GM19438 (cell line): Measurements from ENCODE around the gene GET4.

Experiments used
- ATAC-seq: cut with Tn5 transposase; IDR thresholded peaks from one replicate; pipeline ENCODE4 v1.9.1; 2021; ENCODE audit warnings: low read depth; ENCODE audit not compliant: unreplicated experiment

Gene GET4

GRCh38 chr7:884191-885003 lies 8.0 kb downstream of the GET4 start:
- no peak for ATAC-seq

DNA sequence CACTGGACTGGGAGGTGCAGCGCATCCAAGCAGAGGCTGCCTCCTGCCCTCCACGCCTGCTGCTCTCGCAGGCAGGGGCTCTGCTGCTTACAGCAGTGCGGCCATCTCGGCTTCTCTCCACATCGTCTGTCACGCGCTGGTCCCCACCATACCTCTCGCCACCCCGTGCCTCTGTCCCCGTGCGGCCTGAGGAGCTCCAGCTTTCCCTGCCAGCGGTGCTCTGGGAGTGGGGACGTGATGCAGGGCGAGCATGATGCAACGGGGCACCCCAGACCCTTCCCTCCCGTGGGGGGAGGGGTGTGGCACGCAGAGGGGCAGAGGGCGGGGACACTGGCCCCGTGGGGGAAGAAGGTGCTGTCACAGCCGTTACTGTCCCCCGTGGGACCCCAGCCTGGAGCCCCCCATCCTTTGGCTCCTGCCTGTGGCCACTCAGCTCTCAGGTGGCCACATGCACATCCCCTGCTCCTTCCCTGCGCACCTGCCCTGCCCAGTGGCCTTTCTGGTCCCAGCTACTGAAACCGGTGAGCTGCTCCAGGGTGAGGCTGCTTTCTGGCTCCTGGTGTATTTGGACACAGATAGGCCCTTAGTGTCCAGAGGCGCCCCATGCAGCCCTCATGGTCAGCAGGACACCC lies 9.0 kb downstream of the GET4 start:
- ATAC-seq = no peak

GRCh38 chr7:885893-886625 lies 9.7 kb downstream of the GET4 start:
- no peak for ATAC-seq

- ATAC-seq = no peak
These were observed 10.5 kb downstream of the GET4 start for GRCh38 chr7:886626-887487.

- ATAC-seq = no peak
These were observed 11.1 kb downstream of the GET4 start for GRCh38 chr7:887488-887820.

DNA sequence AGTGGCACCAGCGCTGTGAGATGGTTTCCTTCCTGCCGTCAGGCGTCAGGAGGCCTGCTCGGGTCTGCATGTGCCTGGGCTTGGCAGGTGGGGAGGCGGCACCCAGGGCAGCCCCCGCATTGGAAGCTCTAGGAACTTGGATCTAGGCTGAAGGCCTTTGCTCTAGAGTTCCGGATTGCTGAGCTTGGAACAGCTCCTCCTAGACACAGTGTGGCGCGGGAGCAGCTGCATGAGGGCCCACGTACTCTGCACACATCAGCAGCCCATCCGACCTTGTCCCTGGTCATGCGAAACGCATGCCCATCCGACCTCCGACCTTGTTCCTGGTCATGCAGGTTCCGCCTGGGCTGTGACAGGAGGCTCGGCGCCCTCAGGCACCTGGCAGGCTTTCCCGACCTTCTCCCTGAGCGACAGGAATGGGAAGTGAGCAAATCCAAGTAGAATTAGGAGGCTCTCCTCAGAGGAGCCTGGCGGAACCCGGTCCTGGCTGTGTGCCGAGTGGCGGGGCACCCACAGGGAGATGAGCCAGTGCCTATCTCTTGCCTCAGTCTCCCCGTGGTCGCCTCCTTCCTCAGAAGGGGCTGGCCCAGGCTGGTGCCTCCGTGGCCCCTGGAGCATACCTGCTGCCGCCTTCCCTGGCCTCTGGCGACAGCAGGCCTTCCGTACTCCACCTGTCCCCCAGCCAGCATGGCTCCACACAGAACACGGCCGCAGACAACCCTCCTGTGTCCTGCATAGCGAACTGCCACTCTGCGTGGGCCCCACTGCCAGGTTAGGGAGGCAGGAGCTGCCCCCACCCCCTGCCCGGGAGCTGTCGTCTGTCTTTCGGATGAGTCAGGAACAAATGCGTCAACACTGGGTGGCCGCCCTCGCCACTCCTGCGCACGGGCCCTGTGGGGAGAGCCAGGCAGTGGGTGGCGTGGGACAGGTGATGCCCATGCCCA lies 12.0 kb downstream of the GET4 start:
- ATAC-seq = no peak

DNA sequence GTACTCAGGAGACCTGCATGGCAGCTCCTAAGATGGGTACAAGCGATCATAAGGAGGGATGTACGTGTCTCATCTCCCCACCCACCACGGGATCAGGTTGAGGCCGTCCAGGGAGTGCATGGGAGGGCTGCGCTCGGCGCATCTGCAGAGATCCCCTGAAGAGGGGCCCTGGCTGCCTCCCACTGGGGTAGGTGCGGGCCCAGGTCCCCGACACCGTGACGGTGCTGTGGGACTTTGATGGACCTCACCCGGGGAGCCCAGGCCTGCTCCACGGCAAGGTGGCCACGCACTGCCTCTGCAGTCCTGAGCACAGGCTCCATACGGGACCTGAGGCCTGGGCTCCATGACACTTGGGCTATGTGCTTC lies 12.7 kb downstream of the GET4 start:
- no peak for ATAC-seq

GRCh38 chr7:889391-889790 lies 13.0 kb downstream of the GET4 start:
- no peak for ATAC-seq

DNA sequence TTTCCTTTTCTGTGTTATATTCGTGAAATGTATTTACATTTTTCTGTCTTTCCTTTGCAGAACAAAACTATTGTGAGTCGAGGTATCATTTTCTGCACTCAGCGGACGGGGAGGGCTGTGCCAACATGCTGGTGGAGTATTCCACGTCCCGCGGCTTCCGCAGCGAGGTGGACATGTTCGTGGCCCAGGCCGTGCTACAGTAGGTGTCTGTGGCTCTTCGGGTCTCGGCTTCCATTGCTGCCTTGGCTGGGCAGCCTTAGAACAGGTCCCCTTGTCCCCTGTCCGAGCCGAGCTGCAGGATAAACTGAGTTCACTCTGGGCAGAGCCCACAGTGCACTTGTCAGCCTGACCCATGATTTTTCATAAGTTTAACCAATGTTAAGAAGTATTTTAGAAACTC lies 14.5 kb downstream of the GET4 start:
- ATAC-seq = no peak

- no peak for ATAC-seq
These were observed 14.9 kb downstream of the GET4 start for GRCh38 chr7:891291-891690.

GRCh38 chr7:891805-892204 lies 15.5 kb downstream of the GET4 start:
- no peak for ATAC-seq

GRCh38 chr7:892648-893593 lies 16.6 kb downstream of the GET4 start:
- ATAC-seq = no peak

DNA sequence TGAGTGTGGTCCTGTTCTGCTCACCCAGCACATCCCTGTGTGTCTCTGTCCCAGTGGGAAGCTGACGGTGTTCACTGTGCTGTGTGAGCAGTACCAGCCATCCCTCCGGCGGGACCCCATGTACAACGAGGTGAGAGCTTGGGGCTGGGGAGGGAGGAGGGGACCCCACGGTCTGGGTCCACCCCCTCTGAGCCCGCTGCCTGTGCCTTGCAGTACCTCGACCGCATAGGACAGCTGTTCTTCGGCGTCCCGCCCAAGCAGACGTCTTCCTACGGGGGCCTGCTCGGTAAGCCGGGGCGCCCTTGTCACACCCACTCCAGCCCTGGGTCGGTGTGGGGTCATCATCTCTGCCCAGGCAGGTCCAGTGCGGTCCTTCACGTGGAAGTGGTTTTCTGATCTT lies 17.3 kb downstream of the GET4 start:
- no peak for ATAC-seq

GRCh38 chr7:894164-894867 lies 18.0 kb downstream of the GET4 start:
- ATAC-seq = no peak

GRCh38 chr7:894927-895450 lies 18.6 kb downstream of the GET4 start:
- ATAC-seq = no peak

DNA sequence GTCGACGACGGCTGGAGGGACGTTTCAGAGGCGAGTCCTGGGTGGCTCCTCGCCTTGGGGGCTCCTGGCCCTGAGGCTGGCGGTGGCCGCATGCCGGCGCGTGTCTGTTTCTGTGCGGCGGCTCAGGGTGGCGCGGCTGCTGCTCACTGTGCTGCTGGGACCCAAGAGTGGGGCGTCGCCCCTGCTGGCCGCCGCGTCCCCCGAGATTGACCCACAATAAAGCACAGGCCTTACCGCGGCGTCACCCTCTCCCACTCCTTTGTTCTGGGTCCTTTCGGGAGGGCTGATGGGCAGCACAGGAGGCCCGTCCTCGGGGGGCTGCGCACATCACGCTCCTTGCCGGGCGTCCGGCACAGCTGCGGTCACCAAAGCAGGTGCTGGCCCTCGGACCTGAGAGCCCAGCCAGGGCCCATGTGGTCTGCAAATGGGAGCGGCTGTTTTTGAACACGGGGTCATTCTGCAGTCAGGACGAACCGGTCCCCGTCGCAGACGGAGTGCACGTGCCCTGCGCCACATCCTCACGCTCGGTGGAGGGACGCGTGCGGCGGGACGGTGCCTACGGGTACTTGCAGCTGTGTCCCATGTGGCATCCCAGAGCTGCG lies 19.2 kb downstream of the GET4 start:
- ATAC-seq = no peak

DNA sequence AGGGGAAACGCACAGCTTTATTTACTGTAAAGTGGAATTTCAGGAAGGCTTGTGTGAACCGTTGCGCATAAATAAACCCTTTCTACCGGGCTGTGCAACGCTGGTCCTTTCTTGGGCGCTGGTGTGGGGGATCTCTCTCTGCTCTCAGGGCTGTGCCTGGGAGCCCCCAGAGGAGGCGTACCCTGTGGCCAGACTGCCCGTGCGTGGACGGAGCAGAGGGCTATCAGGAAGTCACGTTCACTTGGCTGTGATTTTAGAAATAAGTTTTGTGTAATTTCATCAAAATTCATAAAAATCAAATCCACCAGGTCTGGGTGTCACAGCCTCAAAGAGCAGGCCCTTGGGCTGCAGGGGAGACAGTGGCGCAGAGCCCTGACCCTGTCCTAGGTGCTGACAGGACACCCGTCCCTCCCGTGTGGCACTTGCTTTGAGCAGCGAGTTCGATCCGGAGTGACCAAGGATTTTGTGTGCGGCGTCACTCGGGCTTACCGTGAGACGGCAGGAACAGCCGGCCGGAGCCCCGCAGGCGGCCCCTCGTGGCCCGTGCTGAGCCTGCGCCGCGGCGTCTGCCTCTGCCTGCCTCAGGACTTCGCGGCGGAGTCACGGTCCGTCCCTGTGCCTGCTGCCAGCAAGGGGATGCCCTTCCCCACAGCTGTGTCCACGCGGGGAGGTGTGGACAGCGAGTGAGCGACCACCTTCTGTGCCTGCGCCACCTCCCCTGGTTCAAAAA lies 20.2 kb downstream of the GET4 start:
- ATAC-seq = no peak
